Ectodermal cell (in vitro differentiated cells): ENCODE measurements around the gene PELI2.

Experiments
- H3K27ac ChIP-seq: 2 replicates; pipeline ENCODE4 v1.7.0; 2013; ENCODE audit warnings: mild to moderate bottlenecking, low read depth, low read length; ENCODE audit not compliant: insufficient read depth, poor library complexity, severe bottlenecking
- H3K27me3 ChIP-seq: 2 replicates; pipeline ENCODE4 v1.7.0; 2013; ENCODE audit warnings: mild to moderate bottlenecking, low read length; ENCODE audit not compliant: insufficient read depth, control insufficient read depth, poor library complexity, severe bottlenecking
- H3K36me3 ChIP-seq: one replicate; pipeline ENCODE4 v1.7.0; 2013; ENCODE audit warnings: low read length; ENCODE audit not compliant: control insufficient read depth, insufficient read depth
- H3K4me1 ChIP-seq: one replicate; pipeline ENCODE4 v1.7.0; 2013; ENCODE audit warnings: low read length; ENCODE audit not compliant: control insufficient read depth, insufficient read depth
- H3K4me3 ChIP-seq: 2 replicates; pipeline ENCODE4 v1.7.0; 2013; ENCODE audit warnings: low read depth, low read length, control low read depth; ENCODE audit not compliant: insufficient read depth
- H3K9me3 ChIP-seq: 2 replicates; pipeline ENCODE4 v1.7.0; 2013; ENCODE audit warnings: mild to moderate bottlenecking, low read length, moderate library complexity; ENCODE audit not compliant: control insufficient read depth
- WGBS, 2 experiments: methylation state at CpG; one replicate each; pipeline ENCODE4 v1.1.7; 2013; ENCODE audit warnings: missing lambda C conversion rate in 2 of 2; 5-methylcytosine and 5-hydroxymethylcytosine counted together

Gene PELI2

GRCh38 chr14:56168007-56168616 is 49.9 kb downstream of the PELI2 start:
- Histone ChIP-seq H3K27ac (no peak overlapping the region), H3K27me3 (no peaks in the 10 kb centered on the region), H3K4me3 (no peak overlapping the region), H3K36me3 (no peaks in the 10 kb centered on the region), H3K4me1 (peaks cover 11% of the 10 kb centered on the region), H3K9me3 (no peaks in the 10 kb centered on the region)
- 86 to 88% methylated on average over 3 of the region's 3 CpGs for WGBS, 2 experiments

DNA sequence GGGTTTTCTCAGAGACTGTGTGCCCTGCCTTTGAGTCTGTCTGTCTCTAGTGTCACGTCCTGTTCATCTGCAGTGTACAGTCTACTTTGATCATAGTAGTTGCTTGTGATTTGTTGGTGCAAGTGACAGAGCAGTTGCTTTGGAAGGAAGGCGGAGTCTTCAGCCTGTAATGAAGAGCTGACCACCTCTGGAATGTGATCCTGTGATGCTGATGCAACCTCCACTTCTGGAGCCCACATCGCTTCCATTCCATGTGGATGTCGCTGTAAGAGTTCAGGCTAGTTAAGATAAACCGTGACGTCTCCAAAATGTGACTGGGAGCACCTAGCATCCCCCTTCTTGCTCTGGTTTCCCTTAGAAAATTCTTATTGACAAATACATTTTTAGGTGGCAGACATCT is 51.8 kb downstream of the PELI2 start:
- no peak overlapping the region for H3K4me3 ChIP-seq
- peaks cover 11% of the 10 kb centered on the region for H3K4me1 ChIP-seq
- no peaks in the 10 kb centered on the region for H3K27me3 ChIP-seq
- 93 to 95% methylated on average over 6 of the region's 6 CpGs for WGBS, 2 experiments
- H3K27ac ChIP-seq = no peak overlapping the region
- H3K9me3 ChIP-seq = no peaks in the 10 kb centered on the region
- H3K36me3 ChIP-seq = no peaks in the 10 kb centered on the region

- Histone ChIP-seq H3K9me3 (no peaks in the 10 kb centered on the region), H3K27ac (no peak overlapping the region), H3K4me3 (no peak overlapping the region), H3K36me3 (no peaks in the 10 kb centered on the region), H3K27me3 (no peaks in the 10 kb centered on the region), H3K4me1 (peaks cover 11% of the 10 kb centered on the region)
- whole genome bisulfite sequencing, 2 experiments = 92 to 96% methylated on average over 6 to 7 of the region's 7 CpGs
These were observed 52.7 kb downstream of the PELI2 start for GRCh38 chr14:56170877-56171422.

DNA sequence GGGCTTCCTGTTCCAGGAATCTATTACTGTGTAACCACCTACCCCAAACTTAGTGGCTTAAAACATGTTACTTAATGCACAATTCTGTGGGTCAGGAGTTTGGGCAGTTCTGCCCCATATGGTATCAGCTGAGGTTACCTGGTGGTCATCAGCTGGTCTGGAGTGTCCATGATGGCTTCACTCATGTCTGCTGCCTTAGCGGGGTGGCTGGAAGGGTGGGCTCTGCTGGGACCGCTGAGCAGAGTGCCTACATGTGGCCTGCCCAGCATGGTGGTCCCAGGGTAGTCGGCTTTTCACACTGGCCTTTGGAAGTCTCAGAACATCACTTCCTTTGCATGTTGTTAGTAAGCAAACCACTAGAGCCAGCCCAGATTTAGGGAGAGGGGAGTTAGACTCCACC is 53.9 kb downstream of the PELI2 start:
- Histone ChIP-seq H3K27me3 (no peaks in the 10 kb centered on the region), H3K4me1 (peaks cover 11% of the 10 kb centered on the region), H3K9me3 (no peaks in the 10 kb centered on the region), H3K27ac (no peak overlapping the region), H3K4me3 (no peak overlapping the region), H3K36me3 (no peaks in the 10 kb centered on the region)
- 93 to 94% methylated on average over 3 of the region's 3 CpGs for WGBS, 2 experiments

- Histone ChIP-seq H3K9me3 (no peaks in the 10 kb centered on the region), H3K27ac (no peak overlapping the region), H3K4me3 (no peak overlapping the region), H3K4me1 (peaks cover 11% of the 10 kb centered on the region), H3K27me3 (no peaks in the 10 kb centered on the region), H3K36me3 (no peaks in the 10 kb centered on the region)
- 64 to 69% methylated on average over 3 of the region's 3 CpGs for whole genome bisulfite sequencing, 2 experiments
These were observed 54.4 kb downstream of the PELI2 start for GRCh38 chr14:56172571-56172971.

DNA sequence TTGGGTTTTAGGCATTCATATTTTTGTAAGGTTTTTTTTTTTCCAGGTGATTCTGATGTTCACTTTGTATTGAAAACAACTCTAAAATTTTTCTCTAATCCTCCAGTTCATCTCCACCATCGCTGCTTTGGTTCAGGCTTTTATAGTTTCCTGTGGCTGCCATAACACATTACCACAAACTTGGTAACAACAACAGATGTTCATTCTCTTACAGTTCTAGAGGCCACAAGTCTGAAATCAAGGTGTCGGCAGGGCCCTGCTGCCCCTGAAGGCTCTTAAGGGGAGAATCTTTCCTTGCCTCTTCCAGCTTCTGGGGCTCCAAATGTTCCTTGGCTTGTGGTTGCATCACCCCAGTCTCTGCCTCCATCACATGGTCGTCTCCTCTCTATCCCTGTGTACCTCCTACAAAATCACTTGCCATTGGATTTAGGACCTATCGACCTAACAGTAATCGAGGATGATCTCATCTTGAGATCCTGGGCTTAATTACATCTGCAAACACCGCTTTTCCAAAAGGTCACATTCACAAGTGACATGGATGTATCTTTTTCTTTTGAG is 55.2 kb downstream of the PELI2 start:
- Histone ChIP-seq H3K9me3 (no peaks in the 10 kb centered on the region), H3K27ac (no peak overlapping the region), H3K4me1 (peaks cover 11% of the 10 kb centered on the region), H3K27me3 (no peaks in the 10 kb centered on the region), H3K4me3 (no peak overlapping the region), H3K36me3 (no peaks in the 10 kb centered on the region)
- 92 to 94% methylated on average over 6 of the region's 6 CpGs for WGBS, 2 experiments

DNA sequence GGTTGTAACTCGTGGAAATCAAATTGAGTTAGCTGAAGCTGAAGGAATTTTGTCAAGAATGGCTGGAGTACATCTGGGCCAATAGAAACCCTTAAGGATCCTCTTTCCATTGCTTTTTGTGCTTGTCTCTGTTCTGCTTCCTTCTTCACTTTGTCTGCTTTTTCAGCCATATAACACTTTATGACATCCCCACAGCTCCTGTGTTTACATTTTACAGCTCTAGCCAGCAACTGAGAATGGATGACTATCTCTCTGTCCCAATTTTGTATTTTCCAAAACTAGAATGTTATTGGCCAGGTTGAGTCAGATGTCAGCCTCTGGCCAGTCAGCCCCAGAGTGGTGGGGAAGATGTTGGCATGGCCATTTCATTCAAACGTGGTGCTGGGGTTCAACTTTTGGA is 57.6 kb downstream of the PELI2 start:
- 86 to 93% methylated on average over 2 of the region's 2 CpGs for WGBS, 2 experiments
- no peaks in the 10 kb centered on the region for H3K9me3 ChIP-seq
- no peak overlapping the region for H3K4me3 ChIP-seq
- no peaks in the 10 kb centered on the region for H3K36me3 ChIP-seq
- no peaks in the 10 kb centered on the region for H3K27me3 ChIP-seq
- peaks cover 8% of the 10 kb centered on the region for H3K4me1 ChIP-seq
- no peak overlapping the region for H3K27ac ChIP-seq

DNA sequence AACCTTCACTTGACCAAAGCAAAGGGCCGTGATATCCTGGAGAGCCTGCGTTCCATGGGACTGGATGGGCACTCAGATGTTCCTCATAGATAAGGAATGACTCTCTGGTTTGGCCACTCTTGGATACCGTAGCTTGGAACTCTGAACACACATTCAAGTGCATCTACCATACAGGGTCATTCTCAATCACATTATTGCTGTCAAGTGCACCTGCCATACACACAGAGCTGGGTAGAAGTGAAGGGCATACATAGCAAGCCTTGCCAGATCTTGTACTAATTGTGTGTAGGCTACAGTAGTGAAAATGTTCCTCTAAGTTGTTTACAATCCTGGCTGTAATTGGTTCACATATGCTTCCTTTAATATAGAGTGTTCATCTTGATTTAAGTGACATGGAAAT is 58.3 kb downstream of the PELI2 start:
- no peaks in the 10 kb centered on the region for H3K27me3 ChIP-seq
- H3K36me3 ChIP-seq = no peaks in the 10 kb centered on the region
- no peak overlapping the region for H3K27ac ChIP-seq
- 93 to 96% methylated on average over 3 of the region's 3 CpGs for WGBS, 2 experiments
- H3K4me3 ChIP-seq = no peak overlapping the region
- H3K9me3 ChIP-seq = no peaks in the 10 kb centered on the region
- peaks cover 8% of the 10 kb centered on the region for H3K4me1 ChIP-seq

DNA sequence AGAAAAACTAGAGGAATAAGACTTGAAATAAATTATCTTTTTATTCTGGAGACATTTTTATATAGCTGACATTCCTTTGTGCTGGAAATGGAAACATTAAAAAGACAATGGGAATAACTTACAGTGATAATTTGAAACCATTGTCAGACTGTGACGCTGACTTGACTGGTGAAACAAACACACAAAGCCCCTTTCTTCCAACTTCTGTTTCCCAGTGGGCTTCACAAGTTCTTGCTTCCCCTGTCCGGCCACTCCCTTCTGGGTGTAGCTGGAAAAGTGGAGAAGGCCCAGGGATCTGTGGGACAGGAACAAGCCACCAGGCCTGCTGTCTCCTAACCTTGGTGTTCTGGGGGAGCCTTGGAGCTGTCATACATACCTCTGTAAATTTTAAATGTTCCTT is 58.8 kb downstream of the PELI2 start:
- Histone ChIP-seq H3K27ac (no peak overlapping the region), H3K27me3 (no peaks in the 10 kb centered on the region), H3K9me3 (no peaks in the 10 kb centered on the region), H3K36me3 (no peaks in the 10 kb centered on the region), H3K4me3 (no peak overlapping the region), H3K4me1 (peaks cover 8% of the 10 kb centered on the region)
- WGBS, 2 experiments = 69 to 77% methylated on average over 2 of the region's 2 CpGs

- Histone ChIP-seq H3K9me3 (no peaks in the 10 kb centered on the region), H3K27ac (no peak overlapping the region), H3K4me1 (no peaks in the 10 kb centered on the region), H3K4me3 (no peak overlapping the region), H3K36me3 (no peaks in the 10 kb centered on the region), H3K27me3 (no peaks in the 10 kb centered on the region)
- WGBS, 2 experiments = 95 to 96% methylated on average over 4 of the region's 4 CpGs
These were observed 62.7 kb downstream of the PELI2 start for GRCh38 chr14:56180754-56181542.
